Measurements from ENCODE around the gene GLYAT. TPM values are rescaled to one million over a fixed set of nuclear protein-coding genes. Genes with fewer than 3 reads are reported as not detected.
"Not testable (repeated sequence)": the region's sequence is repeated elsewhere in the genome, so short reads cannot be mapped to it uniquely, and the experiment has no call there.

The GLYAT gene
- total RNA-seq, 1 donor from 2014 or later, result not detected

DNA sequence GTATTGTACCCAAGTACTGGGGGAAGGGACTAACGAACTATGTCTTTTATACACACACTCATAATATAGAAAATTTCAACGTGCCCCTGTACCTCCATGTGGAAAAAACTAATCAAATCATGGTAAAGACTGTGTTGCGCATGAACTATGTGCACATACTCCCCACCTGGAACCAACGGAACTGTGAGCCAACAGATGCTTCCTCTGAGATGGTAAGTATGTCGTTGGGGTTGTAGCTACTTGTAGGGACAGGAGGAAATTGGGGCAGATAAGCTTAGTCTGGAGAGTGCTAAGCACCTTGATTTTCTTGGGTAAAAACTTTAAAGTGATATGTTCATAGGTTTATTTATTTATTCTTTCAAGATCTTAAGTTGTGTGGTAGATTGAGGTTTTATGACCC is 40.1 kb downstream of the GLYAT start:
- Histone ChIP-seq H3K27me3 (no peaks in the 10 kb centered on the region), H3F3A (ENCODE audit: low read depth) (no peaks in the 10 kb centered on the region), H3K36me3 (no peaks in the 10 kb centered on the region), H3K4me1 (no peaks in the 10 kb centered on the region), H3K27ac (no peak overlapping the region), H3K4me3 (no peak overlapping the region), H3K9me3 (ENCODE audit: low read depth) (no peaks in the 10 kb centered on the region), H3K9ac (no peak overlapping the region), H2AFZ (replicated peaks) (no peak overlapping the region), H4K20me1 (ENCODE audit: low read depth) (no peaks in the 10 kb centered on the region), H3K4me2 (no peak overlapping the region), H3K79me2 (ENCODE audit: low read depth) (no peaks in the 10 kb centered on the region)
- H3K27me3 Mint-ChIP-seq (ENCODE audit: insufficient read depth, low read depth), result peaks cover 3% of the 10 kb centered on the region
- no peaks in the 10 kb centered on the region for H3K36me3 Mint-ChIP-seq
- TF ChIP-seq EZH2phosphoT487 (IDR thresholded peaks at IDR 0.05) (no peak), EZH2 (IDR thresholded peaks at IDR 0.05) (no peak)
- TF ChIP-seq, protein P1, sequence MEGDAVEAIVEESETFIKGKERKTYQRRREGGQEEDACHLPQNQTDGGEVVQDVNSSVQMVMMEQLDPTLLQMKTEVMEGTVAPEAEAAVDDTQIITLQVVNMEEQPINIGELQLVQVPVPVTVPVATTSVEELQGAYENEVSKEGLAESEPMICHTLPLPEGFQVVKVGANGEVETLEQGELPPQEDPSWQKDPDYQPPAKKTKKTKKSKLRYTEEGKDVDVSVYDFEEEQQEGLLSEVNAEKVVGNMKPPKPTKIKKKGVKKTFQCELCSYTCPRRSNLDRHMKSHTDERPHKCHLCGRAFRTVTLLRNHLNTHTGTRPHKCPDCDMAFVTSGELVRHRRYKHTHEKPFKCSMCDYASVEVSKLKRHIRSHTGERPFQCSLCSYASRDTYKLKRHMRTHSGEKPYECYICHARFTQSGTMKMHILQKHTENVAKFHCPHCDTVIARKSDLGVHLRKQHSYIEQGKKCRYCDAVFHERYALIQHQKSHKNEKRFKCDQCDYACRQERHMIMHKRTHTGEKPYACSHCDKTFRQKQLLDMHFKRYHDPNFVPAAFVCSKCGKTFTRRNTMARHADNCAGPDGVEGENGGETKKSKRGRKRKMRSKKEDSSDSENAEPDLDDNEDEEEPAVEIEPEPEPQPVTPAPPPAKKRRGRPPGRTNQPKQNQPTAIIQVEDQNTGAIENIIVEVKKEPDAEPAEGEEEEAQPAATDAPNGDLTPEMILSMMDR (IDR thresholded peaks at IDR 0.05), result no peak
- H3K27ac Mint-ChIP-seq, result no peak overlapping the region
- H3K9me3 Mint-ChIP-seq, result no peaks in the 10 kb centered on the region
- no peak for DNase-seq (ENCODE audit: low spot score)
- H3K4me1 Mint-ChIP-seq, result no peaks in the 10 kb centered on the region
- no peak overlapping the region for H3K4me3 Mint-ChIP-seq

DNA sequence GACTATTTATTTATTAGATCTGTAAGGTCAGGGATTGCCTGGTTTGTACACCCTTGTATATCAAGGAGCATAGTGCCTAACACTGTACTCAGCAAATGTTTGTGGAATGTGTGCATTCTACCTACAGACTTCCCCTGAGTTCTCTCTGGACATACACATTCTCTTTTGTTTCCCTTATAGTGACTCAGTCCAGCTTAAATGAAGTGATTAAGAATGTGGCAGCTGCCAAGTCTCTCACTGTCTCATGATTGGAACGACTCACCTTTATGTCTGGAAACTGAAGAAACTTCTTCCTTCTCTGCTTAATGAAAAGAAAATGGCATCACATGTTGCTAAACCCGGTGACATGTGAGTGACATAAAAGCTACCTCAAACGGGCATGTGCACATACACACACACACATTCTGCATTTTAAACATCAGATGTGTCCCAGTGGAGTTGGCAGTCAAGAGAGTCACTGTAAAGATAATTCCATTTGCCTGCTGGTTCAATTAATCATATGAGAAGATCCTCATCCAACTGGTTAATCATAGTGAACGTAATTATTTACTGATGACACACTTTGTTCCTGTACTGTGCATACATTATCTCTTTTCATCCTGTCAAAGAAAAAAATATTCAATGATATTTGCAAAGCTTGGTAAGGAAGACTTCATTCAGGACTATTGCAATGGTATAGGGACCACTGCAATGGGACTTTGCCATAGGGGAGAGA is 42.8 kb downstream of the GLYAT start:
- Histone ChIP-seq H3K9me3 (ENCODE audit: low read depth) (no peaks in the 10 kb centered on the region), H3K4me3 (no peak overlapping the region), H3K36me3 (no peaks in the 10 kb centered on the region), H3K79me2 (ENCODE audit: low read depth) (no peaks in the 10 kb centered on the region), H3K27me3 (no peaks in the 10 kb centered on the region), H2AFZ (replicated peaks) (no peak overlapping the region), H3K9ac (no peak overlapping the region), H3F3A (ENCODE audit: low read depth) (no peaks in the 10 kb centered on the region), H3K27ac (no peak overlapping the region), H3K4me1 (no peaks in the 10 kb centered on the region), H3K4me2 (no peak overlapping the region), H4K20me1 (ENCODE audit: low read depth) (no peaks in the 10 kb centered on the region)
- H3K4me1 Mint-ChIP-seq, result no peaks in the 10 kb centered on the region
- no peaks in the 10 kb centered on the region for H3K9me3 Mint-ChIP-seq
- no peak for DNase-seq (ENCODE audit: low spot score)
- TF ChIP-seq EZH2phosphoT487 (IDR thresholded peaks at IDR 0.05), result no peak
- no peak for TF ChIP-seq EZH2 (IDR thresholded peaks at IDR 0.05)
- TF ChIP-seq, protein P1 (IDR thresholded peaks at IDR 0.05), result no peak
- H3K4me3 Mint-ChIP-seq, result no peak overlapping the region
- no peak overlapping the region for H3K27ac Mint-ChIP-seq
- peaks cover 6% of the 10 kb centered on the region for H3K27me3 Mint-ChIP-seq (ENCODE audit: insufficient read depth, low read depth)
- H3K36me3 Mint-ChIP-seq, result no peaks in the 10 kb centered on the region

DNA sequence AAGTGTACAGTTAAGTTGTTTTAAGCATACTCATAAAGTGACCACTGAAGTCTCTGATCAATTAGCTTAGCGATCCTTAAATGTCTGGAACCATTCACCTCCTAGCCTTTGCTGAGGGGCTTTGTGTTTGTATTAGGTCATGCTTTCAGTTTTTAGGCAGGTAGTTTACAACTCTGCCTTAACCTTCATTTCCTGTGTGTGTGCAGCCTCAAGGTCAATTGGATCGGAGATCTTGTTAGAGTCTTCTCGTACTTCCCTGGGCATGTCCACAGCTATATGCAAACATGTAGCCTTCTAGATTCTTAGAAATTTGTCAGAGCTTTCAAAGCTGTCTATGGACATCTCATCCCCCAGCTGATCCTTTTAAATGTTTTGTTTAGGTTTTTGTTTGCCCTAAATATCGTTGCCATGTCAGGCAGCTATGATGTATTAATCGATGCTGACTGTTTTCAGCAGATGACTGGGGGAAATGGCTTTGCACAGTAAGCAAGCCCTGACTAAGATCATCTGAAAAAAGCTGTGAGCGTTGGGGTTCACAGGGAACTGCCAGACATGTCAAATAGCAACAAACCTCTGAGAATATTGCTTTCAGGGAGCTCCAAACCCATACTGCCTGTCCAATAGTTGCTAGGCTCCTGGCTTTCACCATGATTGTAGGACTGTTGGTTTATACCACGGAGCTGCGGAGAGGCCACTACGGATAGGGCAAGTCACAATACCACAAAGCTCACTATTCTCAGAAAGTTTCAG is 45.6 kb downstream of the GLYAT start:
- DNase-seq (ENCODE audit: low spot score), result no peak
- TF ChIP-seq EZH2 (IDR thresholded peaks at IDR 0.05), result no peak
- TF ChIP-seq, protein P1 (IDR thresholded peaks at IDR 0.05), result no peak
- TF ChIP-seq EZH2phosphoT487 (IDR thresholded peaks at IDR 0.05), result no peak
- Mint-ChIP-seq H3K4me1 (no peaks in the 10 kb centered on the region), H3K27ac (no peak overlapping the region), H3K9me3 (peaks cover 4% of the 10 kb centered on the region), H3K4me3 (no peak overlapping the region), H3K36me3 (no peaks in the 10 kb centered on the region), H3K27me3 (ENCODE audit: insufficient read depth, low read depth) (peaks cover 6% of the 10 kb centered on the region)
- Histone ChIP-seq H4K20me1 (ENCODE audit: low read depth) (no peaks in the 10 kb centered on the region), H3F3A (ENCODE audit: low read depth) (no peaks in the 10 kb centered on the region), H3K27ac (no peak overlapping the region), H3K9me3 (ENCODE audit: low read depth) (no peaks in the 10 kb centered on the region), H3K4me2 (no peak overlapping the region), H3K27me3 (no peaks in the 10 kb centered on the region), H2AFZ (replicated peaks) (no peak overlapping the region), H3K4me3 (no peak overlapping the region), H3K79me2 (ENCODE audit: low read depth) (no peaks in the 10 kb centered on the region), H3K4me1 (no peaks in the 10 kb centered on the region), H3K9ac (no peak overlapping the region), H3K36me3 (no peaks in the 10 kb centered on the region)

DNA sequence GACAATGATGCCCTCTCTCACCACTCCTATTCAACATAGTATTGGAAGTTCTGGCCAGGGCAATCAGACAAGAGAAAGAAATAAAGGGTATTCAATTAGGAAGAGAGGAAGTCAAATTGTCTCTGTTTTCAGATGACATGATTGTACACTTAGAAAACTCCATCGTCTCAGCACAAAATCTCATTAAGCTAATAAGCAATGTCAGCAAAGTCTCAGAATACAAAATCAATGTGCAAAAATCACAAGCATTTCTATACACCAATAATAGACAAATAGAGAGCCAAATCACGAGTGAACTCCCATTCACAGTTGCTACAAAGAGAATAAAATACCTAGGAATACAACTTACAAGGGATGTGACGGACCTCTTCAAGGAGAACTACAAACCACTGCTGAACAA is 49.1 kb downstream of the GLYAT start:
- not testable (repeated sequence) for H3K4me1 ChIP-seq; H3K27ac ChIP-seq; H3K4me1 Mint-ChIP-seq; H3K27me3 ChIP-seq; H2AFZ ChIP-seq (replicated peaks); H3K9me3 ChIP-seq (ENCODE audit: low read depth); H3K9me3 Mint-ChIP-seq; H4K20me1 ChIP-seq (ENCODE audit: low read depth); H3K4me2 ChIP-seq; H3K36me3 Mint-ChIP-seq; H3K27ac Mint-ChIP-seq; H3K36me3 ChIP-seq; H3F3A ChIP-seq (ENCODE audit: low read depth); H3K4me3 ChIP-seq; H3K79me2 ChIP-seq (ENCODE audit: low read depth); H3K9ac ChIP-seq; H3K4me3 Mint-ChIP-seq; DNase-seq (ENCODE audit: low spot score); H3K27me3 Mint-ChIP-seq (ENCODE audit: insufficient read depth, low read depth)

DNA sequence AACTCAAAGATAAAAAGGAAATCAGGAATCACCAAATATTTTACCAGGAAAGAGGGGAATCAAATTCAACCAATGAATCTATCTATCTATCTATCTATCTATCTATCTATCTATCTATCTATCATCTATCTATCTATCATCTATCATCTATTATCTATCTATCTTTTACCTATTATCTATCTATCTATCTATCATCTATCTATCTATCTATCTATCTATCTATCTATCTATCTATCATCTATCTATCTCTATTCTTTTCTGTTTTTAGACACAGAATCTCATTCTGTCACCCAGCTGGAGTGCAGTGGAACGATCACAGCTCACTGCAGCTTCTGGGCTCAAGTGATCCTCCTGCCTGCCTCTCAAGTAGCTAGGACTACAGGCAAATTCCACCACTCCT is 54.2 kb downstream of the GLYAT start:
- not testable (repeated sequence) for H3K27me3 ChIP-seq; H3K27me3 Mint-ChIP-seq (ENCODE audit: insufficient read depth, low read depth); H3K4me3 ChIP-seq; H3K79me2 ChIP-seq (ENCODE audit: low read depth); DNase-seq (ENCODE audit: low spot score); H3K36me3 ChIP-seq; H3K4me3 Mint-ChIP-seq; H2AFZ ChIP-seq (replicated peaks); H3K9ac ChIP-seq; H4K20me1 ChIP-seq (ENCODE audit: low read depth); H3K4me1 ChIP-seq; H3F3A ChIP-seq (ENCODE audit: low read depth); H3K9me3 ChIP-seq (ENCODE audit: low read depth); H3K27ac ChIP-seq; H3K27ac Mint-ChIP-seq; H3K4me2 ChIP-seq; H3K9me3 Mint-ChIP-seq; H3K36me3 Mint-ChIP-seq; H3K4me1 Mint-ChIP-seq

All from neural progenitor cell (in vitro differentiated cells).